ENCODE measurements around the gene PLEKHG1.
A peak's percentile ranks its signal among the peaks of the same experiment; 100 is the strongest.

Gene PLEKHG1

GRCh38 chr6:150599199-150600009 is at the start of gene PLEKHG1:
Gene PLEKHG1, plus strand, starts transcription at chr6:150599885. Its CDS starts 133,797 bp downstream, at chr6:150733682.
- H3K9me2 ChIP-seq (ENCODE audit: low read depth, low read length) = no peaks in the 10 kb centered on the region
- H4K20me1 ChIP-seq (ENCODE audit: insufficient read depth, low read length) = no peaks in the 10 kb centered on the region
- H3K27me3 ChIP-seq (ENCODE audit: insufficient read depth, low read length) = no peaks in the 10 kb centered on the region
- peaks cover 38% of the 10 kb centered on the region for H3K79me2 ChIP-seq (ENCODE audit: insufficient read depth, low read length)
- peak within 1 kb of the TSS; percentile 80 for H3K9ac ChIP-seq (ENCODE audit: low read length)
- no peaks in the 10 kb centered on the region for H3F3A ChIP-seq (ENCODE audit: insufficient read depth, low read length)
- TF ChIP-seq CTCF (IDR thresholded peaks at IDR 0.05; ENCODE audit: low read length) (no peak), EZH2 (IDR thresholded peaks at IDR 0.05; ENCODE audit: borderline replicate concordance, low read length) (no peak)
- no peaks in the 10 kb centered on the region for H3K9me3 ChIP-seq (ENCODE audit: low read length)
- no peaks in the 10 kb centered on the region; the same call in 1 of the 2 replicates for H3K36me3 ChIP-seq (ENCODE audit: insufficient read depth, low read length)
- peak within 1 kb of the TSS; percentile 94 for H3K4me2 ChIP-seq (ENCODE audit: low read length)
- peaks cover 77% of the 10 kb centered on the region for H3K4me1 ChIP-seq (ENCODE audit: insufficient read depth, low read length, severe bottlenecking)
- peak within 1 kb of the TSS; percentile 91 for H3K27ac ChIP-seq (ENCODE audit: low read depth, low read length, poor library complexity, severe bottlenecking)
- no peak within 1 kb of the TSS for H2AFZ ChIP-seq (ENCODE audit: low read length)
- peak within 1 kb of the TSS; percentile 87 for H3K4me3 ChIP-seq (ENCODE audit: low read depth, low read length, poor library complexity, severe bottlenecking)

GRCh38 chr6:150550244-150550643 is 49.4 kb upstream of the PLEKHG1 start:
- H3F3A ChIP-seq (ENCODE audit: insufficient read depth, low read length) = no peaks in the 10 kb centered on the region
- H3K9ac ChIP-seq (ENCODE audit: low read length) = no peak overlapping the region
- H3K4me1 ChIP-seq (ENCODE audit: insufficient read depth, low read length, severe bottlenecking) = no peaks in the 10 kb centered on the region
- H2AFZ ChIP-seq (ENCODE audit: low read length) = no peak overlapping the region
- no peak overlapping the region for H3K4me3 ChIP-seq (ENCODE audit: low read depth, low read length, poor library complexity, severe bottlenecking)
- TF ChIP-seq EZH2 (IDR thresholded peaks at IDR 0.05; ENCODE audit: borderline replicate concordance, low read length) = no peak
- TF ChIP-seq CTCF (IDR thresholded peaks at IDR 0.05; ENCODE audit: low read length) = no peak
- H3K27me3 ChIP-seq (ENCODE audit: insufficient read depth, low read length) = peaks cover 3% of the 10 kb centered on the region; the same call in 1 of the 2 replicates
- no peak overlapping the region for H3K4me2 ChIP-seq (ENCODE audit: low read length)
- no peaks in the 10 kb centered on the region for H3K9me2 ChIP-seq (ENCODE audit: low read depth, low read length)
- 0 out of 2 replicates have a peak, but pooled peaks cover 3% of the 10 kb centered on the region for H3K9me3 ChIP-seq (ENCODE audit: low read length)
- no peaks in the 10 kb centered on the region for H4K20me1 ChIP-seq (ENCODE audit: insufficient read depth, low read length)
- H3K79me2 ChIP-seq (ENCODE audit: insufficient read depth, low read length) = no peaks in the 10 kb centered on the region
- H3K27ac ChIP-seq (ENCODE audit: low read depth, low read length, poor library complexity, severe bottlenecking) = no peak overlapping the region
- no peaks in the 10 kb centered on the region; the same call in 1 of the 2 replicates for H3K36me3 ChIP-seq (ENCODE audit: insufficient read depth, low read length)

- Histone ChIP-seq H3K9me3 (ENCODE audit: low read length) (0 out of 2 replicates have a peak, but pooled peaks cover 9% of the 10 kb centered on the region), H3K4me2 (ENCODE audit: low read length) (no peak overlapping the region), H3K79me2 (ENCODE audit: insufficient read depth, low read length) (no peaks in the 10 kb centered on the region), H3K27ac (ENCODE audit: low read depth, low read length, poor library complexity, severe bottlenecking) (no peak overlapping the region), H3K4me1 (ENCODE audit: insufficient read depth, low read length, severe bottlenecking) (no peaks in the 10 kb centered on the region), H3K27me3 (ENCODE audit: insufficient read depth, low read length) (peaks cover 3% of the 10 kb centered on the region; the same call in 1 of the 2 replicates), H3F3A (ENCODE audit: insufficient read depth, low read length) (no peaks in the 10 kb centered on the region), H3K4me3 (ENCODE audit: low read depth, low read length, poor library complexity, severe bottlenecking) (no peak overlapping the region), H4K20me1 (ENCODE audit: insufficient read depth, low read length) (no peaks in the 10 kb centered on the region), H3K9me2 (ENCODE audit: low read depth, low read length) (no peaks in the 10 kb centered on the region), H3K9ac (ENCODE audit: low read length) (no peak overlapping the region), H3K36me3 (ENCODE audit: insufficient read depth, low read length) (no peaks in the 10 kb centered on the region; the same call in 1 of the 2 replicates), H2AFZ (ENCODE audit: low read length) (no peak overlapping the region)
- TF ChIP-seq EZH2 (IDR thresholded peaks at IDR 0.05; ENCODE audit: borderline replicate concordance, low read length) = no peak
- TF ChIP-seq CTCF (IDR thresholded peaks at IDR 0.05; ENCODE audit: low read length) = no peak
These were observed 42.6 kb upstream of the PLEKHG1 start for GRCh38 chr6:150557043-150557599.
